Activated T-cell treated with anti-CD3 and anti-CD28 coated beads for 1 hour (primary cell): ENCODE measurements around the gene CTDP1.
A peak's percentile ranks its signal among the peaks of the same experiment; 100 is the strongest.

Experiments
- DNase-seq: peaks from one replicate; pipeline ENCODE4 v3.0.0-alpha.2; 2020; ENCODE audit warnings: low read depth

Gene CTDP1

DNA sequence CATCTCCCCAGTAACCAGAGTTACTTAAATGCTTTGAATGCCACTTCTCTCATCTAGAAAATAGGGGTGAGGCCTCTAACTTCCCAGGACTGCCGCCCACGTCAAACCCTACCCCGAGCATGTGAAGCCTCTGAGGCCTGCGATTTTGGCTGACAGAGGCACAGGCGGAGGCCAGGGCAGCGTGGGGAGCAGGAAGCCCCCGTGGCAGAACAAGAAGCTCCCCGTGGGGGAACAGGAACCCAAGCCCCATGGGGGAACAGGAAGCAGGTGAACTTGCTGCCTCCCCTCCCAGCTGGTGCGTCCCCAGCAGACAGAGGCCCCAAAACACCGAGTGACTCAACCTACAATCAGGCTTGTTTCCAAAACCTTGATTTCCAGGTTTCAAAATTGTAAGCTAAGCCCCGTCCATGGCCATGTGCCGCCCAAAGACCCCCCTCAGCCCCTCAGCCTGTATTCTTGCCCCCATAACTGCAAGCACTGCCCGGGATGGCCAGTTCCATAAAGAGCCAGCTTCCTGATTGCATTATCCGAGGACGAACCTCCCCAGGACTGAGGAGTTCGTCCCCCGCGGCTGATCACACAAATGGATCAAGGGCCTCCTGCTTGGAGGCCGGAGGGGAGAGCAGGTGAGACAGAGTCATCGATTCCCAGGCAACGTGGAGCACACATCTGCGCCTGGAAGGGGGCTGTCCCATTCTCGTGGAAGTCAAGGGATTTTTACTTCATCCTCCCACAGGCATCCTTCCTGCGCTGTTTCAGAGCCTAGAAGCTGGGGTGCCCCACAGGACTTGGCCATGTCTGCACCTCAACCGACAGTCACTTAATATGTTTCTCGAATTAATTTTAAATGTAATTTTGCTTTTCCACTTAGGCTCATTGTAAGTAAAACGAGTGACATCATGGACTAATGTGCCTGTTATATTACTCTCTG is 36.3 kb upstream of the CTDP1 start:
- DNase-seq = no peak

DNA sequence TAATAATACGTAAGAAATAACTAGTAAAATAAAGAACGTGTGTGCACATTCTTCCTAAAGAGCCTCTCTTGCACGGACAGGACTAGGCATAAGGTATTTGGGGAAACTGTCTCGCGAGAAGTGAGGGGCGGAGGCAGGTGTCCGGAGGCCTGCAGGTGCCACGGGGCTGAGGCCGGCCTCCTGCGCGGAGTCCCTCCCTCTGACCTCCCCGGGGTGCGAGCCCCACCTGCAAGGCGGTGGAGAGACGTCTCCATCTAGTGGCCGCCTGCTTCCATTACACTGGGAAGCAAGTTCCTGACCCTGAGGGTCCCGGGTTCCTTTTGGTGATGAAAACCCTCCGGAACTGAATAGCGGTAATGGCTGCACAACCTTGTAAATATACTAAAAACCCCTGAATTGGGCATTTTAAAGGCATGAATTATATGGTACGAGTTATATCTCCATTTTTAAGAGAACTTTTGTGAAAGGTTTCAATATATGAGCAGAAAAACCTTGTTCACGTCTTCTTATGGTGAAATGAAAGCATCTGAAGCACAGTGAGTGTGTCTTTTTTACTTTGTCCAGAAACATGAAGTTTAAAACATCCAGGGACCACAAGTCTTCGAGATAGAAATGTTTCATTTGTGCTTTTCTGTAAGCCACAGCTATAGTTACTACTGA is 35.5 kb upstream of the CTDP1 start:
- DNase-seq = peak; percentile 50

DNA sequence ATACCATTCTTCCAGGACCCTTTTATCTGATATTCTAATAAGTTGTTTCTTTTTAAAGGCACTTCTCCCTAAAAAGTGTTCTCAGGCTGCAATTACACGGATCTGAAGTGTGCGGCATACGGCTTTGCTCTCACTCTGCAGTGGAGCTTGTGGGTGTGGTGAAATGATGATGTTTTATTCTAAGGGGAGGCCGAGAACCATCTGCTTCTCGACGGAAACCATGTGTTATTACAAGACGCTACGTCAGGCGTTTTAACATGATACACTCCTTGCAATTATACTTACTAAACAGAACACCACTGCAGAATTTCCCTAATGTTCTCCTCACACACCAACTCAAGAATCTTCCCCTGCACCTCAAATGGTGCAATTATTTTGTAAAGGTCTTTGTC is 34.9 kb upstream of the CTDP1 start:
- DNase-seq = no peak

DNA sequence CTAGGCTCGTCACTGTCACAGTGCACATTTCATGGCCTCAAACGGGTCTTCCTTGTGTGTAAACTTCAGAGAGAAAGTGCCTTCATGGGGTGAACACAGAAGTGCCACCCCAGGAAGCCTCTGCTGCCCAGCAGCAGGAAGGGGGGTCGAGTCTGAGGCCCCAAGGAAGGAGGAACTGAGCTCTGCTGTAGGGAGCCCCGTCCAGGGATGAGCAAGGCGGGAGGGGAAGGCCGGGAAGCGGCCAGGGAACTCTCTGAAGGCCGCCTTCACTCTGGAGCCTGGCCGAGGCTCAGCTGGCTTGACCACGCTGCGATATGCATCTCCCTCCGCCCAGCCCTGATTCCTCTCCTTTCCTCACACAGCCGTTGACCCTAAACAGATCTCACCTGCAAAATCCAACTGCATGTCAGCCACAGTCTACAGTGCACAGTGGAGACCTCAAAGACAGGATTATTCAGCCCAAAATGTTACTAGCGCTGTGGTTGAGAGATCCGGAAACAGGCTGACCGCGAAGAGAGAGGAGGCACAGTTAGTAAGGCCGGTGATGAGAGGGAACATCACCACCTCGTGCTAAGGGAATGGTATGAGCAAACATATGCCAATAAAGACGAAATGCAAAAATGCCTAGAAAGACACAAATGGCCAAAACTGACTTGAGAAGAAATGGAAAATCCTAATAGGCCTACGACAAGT is 34.2 kb upstream of the CTDP1 start:
- DNase-seq = no peak

DNA sequence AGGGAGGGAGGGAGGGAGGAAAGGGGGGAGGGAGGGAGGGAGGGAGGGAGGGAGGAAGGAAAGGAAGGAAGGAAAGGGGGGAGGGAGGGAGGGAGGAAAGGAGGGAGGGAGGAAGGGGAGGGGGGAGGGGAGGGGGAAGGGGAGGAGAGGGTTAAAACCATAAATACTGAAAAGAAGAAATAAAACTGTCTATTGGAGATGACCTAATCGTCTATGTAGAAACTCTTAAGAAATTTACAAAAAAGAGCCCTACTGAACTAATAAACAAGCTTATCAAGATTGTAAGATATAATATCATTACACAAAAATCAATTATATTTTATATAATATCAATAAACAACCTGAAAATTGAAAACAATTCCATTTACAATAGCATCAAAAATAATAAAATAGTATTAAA is 32.3 kb upstream of the CTDP1 start:
- no peak for DNase-seq

DNA sequence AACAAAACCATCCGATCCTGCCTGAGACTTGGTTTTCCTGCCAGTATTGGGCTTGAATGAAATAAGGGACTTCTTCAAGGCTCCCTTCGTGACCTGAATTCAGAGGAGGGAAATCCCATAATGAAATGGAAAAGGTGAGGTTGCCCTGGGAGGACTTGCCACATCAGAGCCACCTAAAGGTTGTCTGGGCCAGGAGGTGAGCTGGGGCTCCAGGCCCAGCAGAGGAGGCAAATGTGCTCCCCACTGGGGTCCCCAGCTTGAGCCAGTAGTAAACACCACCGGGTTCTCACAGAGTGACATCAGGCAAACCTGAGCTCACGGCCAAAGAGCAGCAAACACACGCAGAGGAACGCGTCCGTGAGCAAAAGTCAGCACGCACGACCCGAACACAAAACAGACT is 28.6 kb upstream of the CTDP1 start:
- no peak for DNase-seq

DNA sequence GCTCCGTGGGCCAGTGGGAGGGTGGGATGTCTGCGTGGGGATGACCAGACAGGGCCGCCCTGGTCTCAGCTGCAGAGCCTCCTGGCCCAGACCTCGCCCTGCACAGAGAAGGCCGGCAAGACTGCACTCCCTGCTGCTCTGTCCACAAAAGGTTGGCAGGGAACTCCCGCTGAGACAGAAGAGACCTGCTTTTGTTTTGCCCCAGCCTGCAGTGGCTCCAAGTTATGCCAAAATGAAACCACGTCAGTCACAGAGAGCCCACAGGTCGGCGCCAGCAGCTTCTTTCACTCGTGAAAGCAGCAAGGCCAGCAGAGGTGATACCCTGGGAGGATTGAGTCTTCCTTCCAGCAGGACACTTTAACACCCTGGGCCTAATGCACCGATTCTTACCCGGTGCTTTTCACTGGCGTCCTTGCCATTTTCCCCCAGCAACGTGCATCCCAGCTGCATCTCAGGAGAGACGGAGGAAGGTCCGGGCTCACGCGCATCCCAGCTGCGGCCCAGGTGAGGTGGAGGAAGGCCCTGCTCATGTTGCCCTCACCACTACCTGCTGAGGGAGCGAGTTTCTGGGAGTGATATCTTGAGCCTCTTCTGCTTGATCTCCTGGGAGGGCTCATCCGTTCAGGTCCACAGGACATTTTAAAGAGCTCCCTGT is 22.1 kb upstream of the CTDP1 start:
- no peak for DNase-seq

DNA sequence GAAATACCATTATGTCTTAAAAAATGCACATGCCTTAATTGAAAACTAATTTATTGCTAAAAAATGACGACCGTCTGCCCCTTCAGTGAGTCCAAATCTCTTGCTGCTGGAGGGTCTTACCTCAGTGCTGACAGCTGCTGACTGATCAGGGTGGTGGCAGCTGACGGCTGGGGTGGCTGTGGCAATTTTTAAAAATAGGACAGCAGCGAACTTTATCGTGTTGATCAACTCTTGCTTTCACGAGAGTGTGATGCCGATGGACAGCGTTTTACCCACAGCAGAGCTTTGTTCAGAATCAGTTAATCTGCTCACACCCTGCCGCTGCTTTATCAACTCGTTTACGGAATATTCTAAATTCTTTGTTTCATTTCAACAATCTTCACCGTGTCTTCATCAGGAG is 21.2 kb upstream of the CTDP1 start:
- no peak for DNase-seq

DNA sequence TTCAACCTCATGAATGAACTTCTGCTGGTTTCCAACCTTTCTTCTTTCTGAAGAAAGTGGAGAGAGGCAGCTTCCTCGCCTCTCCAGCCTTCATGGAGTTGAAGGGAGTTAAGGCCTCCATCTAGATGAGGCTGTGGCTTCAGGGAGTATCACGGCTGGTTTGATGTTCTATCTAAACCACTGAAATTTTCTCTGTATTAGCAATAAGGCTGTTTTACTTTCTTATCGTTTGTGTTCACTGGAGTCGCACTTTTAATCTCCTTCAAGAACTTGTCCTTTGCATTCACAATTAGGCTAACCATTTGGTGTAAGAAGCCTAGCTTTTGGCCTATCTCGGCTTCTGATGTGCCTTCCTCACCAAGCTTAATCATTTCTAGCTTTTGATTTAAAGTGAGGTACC is 19.9 kb upstream of the CTDP1 start:
- DNase-seq = no peak

DNA sequence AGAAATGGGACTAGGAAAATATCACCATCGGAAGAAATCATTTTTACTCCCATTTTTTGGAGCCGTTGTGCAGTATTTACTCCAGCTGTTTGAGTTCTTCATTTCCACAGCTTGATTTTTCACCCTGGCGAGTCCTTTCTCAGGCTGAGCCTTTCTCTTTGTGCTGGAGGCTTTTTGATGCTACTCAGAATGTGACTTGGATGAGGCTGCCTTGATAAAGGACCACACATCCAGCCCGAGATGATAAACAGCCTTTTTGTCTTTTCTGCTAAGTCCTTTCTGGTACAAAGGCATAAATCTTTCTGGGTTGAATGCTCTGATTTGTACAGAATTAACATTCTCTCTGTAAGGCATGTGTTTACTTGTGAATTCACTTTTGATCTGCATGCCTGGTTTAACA is 17.6 kb upstream of the CTDP1 start:
- DNase-seq = no peak

DNA sequence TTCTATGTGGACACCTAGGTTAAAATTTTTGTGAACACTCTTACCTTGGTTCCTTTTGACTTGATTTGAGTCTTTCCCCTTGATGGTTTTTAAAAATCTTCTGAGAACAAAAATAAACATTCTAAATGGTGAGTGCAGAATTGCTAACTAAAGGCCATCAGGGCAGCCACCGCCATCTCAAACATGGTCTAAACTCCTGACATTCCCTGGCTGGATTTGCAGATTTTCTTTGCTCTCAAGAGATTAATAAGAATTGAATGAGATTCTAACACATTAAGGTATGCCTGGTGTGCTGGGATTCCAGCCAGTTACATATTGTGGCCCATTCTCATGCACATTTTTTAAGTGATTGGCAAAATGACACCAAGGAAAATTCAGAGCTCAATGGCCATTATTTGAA is 17.2 kb upstream of the CTDP1 start:
- no peak for DNase-seq

DNA sequence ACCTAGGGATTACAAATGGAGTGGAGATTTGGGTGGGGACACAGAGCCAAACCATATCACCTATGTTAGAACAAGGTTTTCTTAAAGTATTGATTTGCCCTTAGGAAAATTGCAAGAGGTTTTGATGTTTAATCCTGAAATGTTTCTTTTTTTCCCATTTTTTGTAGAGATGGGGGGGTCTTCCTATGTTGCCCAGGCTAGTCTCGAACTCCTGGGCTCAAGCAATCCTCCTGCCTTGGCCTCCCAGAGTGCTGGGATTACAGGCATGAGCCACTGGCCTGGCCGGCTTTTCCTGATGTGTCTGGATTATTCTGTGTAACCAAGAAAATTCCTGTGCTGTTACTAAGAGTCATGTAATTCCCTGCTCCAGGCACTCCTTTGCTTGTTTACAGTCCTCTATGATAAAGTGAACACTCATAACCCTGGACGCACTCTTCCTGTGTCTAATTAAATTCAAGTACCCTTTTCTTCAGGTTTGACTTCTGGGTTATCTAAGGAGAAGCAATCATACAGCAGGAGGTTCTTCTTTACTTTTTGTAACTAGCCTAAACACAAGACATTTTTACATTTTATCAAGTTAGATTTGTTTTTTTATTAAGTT is 15.0 kb upstream of the CTDP1 start:
- DNase-seq = no peak

DNA sequence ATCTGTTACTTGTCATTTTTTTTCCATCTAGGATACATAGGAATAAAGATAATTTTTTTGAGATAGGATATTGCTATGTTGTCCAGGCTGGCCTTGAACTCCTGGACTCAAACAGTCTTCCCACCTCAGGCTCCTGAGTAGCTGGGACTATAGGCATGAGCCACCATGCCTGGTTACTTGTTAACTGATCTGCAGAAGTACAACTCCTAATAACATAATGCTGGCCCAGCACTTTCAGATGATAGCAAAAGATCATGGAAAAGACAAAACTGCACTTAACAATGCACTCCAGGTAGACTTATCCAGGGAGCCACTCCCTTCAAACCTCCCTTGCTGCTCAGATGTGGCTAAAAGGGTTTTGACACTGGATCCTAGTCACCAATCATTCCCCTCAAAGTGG is 11.4 kb upstream of the CTDP1 start:
- DNase-seq = no peak

DNA sequence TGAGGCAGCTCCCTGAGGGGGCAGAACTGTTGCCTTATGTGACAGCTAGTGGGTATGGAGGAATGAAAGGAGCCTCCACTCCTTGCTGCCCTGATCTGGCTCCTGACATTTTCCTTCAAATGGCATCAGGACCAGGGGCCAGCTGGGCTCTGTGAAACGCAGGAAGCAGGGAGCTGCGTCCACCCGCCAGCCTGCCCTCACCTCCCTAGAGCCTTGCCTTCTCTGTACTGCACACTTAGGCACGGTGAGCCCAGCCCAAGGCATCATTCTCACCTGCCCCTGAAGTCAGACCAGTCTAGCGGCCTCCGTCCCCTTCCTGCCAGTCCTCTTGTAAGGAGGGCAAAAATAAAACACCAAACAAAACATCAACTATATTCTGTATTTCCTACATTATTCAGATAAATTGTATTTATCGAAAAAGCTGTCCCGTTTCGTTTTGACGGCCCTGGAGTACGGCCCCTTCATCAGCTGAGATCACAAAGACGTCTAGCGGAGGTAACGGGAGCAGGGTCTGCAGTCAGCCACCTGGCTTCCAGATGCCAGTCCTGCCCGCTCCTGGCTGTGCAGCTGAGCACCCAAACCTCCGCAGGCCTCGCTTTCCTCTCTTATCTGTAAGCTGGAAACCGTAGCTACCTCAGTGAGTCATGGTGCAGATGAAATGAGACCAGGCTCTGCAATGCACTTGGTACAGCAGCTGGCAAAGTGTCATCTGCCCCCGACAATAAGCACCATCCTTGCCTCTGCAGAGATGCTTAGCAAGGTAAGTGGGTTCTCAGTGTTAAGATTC is 6.9 kb upstream of the CTDP1 start:
- DNase-seq = no peak

DNA sequence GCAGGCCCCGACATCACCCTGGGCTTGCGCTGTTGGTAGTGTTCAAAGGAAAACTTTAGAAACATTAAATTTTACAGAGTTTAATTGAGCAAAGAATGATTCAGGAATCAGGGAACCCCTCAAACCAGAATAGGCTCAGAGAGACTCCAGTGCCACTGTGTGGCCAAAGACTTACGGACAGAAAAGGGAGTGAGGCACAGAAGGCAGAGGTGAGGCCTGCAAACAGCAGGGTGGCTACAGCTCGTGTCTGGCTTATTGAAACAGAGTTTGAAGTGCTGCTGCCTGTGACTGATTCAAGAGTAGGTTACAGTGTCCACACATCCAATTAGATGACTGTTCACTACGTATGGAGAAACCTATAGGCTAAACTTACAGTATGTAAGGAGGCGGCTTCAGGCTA is 2.4 kb upstream of the CTDP1 start:
- DNase-seq = no peak

DNA sequence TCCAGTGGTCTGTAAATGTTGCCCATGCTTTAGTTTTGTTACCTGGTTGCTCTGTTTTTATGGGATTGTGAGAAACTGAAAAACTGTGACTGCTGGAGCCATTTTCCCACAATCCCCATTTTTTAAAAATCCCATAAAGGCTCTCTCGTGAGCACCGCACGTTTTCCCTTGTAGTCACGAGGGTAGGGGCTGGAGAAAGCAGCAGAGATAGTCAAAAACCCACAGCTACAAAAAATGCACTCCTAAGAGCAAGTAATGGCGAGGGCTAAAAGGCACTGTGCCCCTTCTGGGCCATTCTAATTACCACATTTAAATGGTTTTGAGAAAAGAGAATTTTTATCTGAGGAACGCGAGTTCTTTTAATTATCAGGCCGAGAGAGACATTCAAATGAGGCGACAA is 1.8 kb upstream of the CTDP1 start:
- DNase-seq = no peak

DNA sequence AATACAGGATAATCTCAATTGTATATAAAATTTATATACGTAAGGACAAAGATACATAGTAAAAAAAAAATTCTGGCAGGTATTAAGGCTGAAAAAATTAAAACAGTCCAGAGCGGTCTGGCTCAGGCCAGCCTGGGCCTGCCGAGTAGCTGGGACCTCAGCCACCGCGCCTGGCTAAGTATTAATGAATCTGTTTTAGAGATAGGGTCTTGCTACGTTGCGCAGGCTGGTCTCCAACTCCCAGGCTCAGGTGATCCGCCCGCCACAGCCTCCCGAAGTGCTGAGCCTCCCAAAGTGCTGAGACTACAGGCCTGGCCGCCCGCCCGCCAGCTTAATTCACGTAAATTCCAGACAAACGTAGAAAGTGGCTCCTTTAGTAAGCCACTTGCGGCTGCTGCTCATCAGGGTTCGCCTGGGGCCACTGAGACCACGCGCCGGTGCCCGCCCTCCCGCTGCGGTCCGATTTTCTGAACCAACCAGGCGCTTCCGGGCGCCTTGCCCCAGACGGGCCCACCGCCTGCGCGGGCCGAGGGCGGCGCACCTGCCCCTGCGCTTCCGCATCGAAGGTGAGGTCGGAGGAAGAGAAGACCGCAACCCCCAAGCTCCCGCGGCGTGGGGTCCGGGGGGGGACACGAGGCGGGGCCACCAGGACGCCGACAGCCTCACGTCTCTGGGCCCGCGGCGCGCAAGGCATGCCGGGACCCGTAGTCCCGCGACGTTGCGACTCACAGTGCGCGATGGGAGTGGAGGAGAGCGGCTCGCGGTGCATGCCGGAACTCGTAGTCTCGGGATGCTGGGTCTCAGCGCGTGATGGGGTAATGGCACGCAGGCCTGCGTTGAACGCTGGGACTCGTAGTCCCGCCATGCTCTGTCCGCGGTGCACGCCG is 695 bp upstream of the CTDP1 start:
- peak; percentile 96 for DNase-seq

DNA sequence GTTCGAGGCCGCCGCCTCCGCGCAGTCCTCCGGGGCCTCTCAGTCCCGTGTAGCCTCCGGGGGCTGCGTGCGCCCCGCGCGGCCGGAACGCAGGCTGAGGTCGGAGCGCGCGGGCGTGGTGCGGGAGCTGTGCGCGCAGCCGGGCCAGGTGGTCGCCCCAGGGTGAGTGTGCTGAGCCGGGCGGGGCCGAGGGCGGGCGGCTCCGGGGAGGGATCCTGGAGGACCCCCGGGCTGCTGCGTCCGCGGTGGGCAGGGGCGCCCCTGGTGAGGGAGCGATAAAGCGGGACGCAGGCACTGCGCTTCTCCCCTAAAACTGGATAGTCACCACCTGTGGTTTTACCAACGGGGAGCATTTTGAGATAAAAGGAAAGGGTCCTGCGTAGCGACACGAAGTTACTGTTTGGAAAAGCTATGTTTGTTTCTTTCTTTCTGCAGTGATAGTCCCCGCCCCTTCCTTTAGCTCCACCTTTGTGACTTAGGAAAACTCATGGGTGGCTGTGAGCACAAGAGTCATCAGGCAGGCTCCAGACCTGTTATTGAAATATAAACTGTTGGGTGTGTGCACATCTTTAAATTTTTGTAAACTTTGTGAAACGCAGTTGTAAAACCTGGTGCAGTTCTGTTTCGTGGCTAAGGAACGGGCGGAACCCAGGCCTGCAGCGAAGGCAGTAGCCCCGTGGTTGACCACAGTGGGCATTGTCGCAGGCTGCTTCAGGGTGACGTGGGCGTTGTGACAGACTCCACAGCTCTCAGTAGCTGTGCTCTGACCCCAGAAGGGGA is 687 bp downstream of the CTDP1 start:
- DNase-seq = no peak

DNA sequence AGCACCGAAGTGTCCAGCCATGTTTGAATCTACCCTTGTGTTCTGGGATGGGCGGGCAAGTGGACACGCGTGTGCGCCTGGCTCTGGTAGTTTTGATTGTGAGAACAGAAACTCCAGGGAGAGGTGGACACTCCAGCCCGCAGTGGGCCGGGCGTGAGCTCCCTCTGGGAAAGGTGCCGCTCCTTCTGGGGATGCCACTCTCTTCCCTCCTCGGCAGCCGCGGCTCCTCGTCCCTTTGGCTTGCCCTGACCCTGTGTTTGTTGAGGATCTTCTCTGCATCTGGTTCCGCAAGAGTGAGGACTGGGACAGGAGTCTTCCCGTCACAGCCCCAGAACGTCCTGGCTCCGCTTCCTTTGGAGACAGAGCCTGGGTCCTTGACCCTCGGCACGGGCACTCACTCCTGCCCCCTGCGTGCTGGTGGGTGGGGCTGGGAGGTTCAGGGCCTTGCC is 1.3 kb downstream of the CTDP1 start:
- DNase-seq = no peak
